Upper lobe of left lung (tissue), 4 donors: Measurements from ENCODE around the gene PCSK2.

ENCODE experiments used
- EP300 ChIP-seq, 4 donors: sonication (generic); formaldehyde crosslinking; IDR thresholded peaks; one replicate each; pipeline ENCODE4 v1.5.1; 2017; ENCODE audit warnings: antibody characterized with exemption in 4 of 4, control low read depth in 2 of 4
- POLR2A ChIP-seq, 4 donors: fragments of 450-650 bp; IDR thresholded peaks; one replicate each; pipeline ENCODE4 v1.5.1; 2016 to 2017; ENCODE audit warnings: antibody characterized with exemption in 4 of 4, mild to moderate bottlenecking in 2 of 4
- TF ChIP-seq, protein P1 (sequence below), 6 experiments: fragments of 450-650 bp in 4 of 6; fragments of 200-600 bp in 2 of 6; sonication (generic) in 2 of 6; IDR thresholded peaks; one replicate each; pipeline ENCODE4 v1.5.1; 2016 to 2019; ENCODE audit warnings: antibody characterized with exemption in 6 of 6

GRCh38 chr20:17481661-17482060 lies 254.8 kb downstream of the PCSK2 start:
- TF ChIP-seq, protein P1, sequence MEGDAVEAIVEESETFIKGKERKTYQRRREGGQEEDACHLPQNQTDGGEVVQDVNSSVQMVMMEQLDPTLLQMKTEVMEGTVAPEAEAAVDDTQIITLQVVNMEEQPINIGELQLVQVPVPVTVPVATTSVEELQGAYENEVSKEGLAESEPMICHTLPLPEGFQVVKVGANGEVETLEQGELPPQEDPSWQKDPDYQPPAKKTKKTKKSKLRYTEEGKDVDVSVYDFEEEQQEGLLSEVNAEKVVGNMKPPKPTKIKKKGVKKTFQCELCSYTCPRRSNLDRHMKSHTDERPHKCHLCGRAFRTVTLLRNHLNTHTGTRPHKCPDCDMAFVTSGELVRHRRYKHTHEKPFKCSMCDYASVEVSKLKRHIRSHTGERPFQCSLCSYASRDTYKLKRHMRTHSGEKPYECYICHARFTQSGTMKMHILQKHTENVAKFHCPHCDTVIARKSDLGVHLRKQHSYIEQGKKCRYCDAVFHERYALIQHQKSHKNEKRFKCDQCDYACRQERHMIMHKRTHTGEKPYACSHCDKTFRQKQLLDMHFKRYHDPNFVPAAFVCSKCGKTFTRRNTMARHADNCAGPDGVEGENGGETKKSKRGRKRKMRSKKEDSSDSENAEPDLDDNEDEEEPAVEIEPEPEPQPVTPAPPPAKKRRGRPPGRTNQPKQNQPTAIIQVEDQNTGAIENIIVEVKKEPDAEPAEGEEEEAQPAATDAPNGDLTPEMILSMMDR (IDR thresholded peaks at IDR 0.05) = no peak
- no peak for TF ChIP-seq EP300 (IDR thresholded peaks at IDR 0.05)
- no peak for TF ChIP-seq POLR2A (IDR thresholded peaks at IDR 0.05)
